Stimulated activated effector memory CD8-positive, alpha-beta T cell treated with anti-CD3 and anti-CD28 coated beads, Interleukin-12 subunit alpha, Interleukin-12 subunit beta, amount 100 ng/mL, for 72 hours (primary cell): Measurements from ENCODE around the gene MBOAT7.
A peak's percentile ranks its signal among the peaks of the same experiment; 100 is the strongest.
"Not testable (repeated sequence)": the region's sequence is repeated elsewhere in the genome, so short reads cannot be mapped to it uniquely, and the experiment has no call there.

Experiments used
- ATAC-seq: fragments of 150-1000 bp; cut with Tn5 transposase; 2 replicates; pipeline ENCODE4 v1.10.0; 2021
- DNase-seq, 2 donors: peaks; one replicate each; pipeline ENCODE4 v3.0.0; 2021 to 2022; ENCODE audit warnings: low spot score in 2 of 2
- H3K27ac Mint-ChIP-seq: one replicate; pipeline ENCODE4 v1.8.0; 2022; ENCODE audit warnings: mild to moderate bottlenecking, mixed read lengths
- H3K36me3 Mint-ChIP-seq: one replicate; pipeline ENCODE4 v1.8.0; 2022; ENCODE audit warnings: mild to moderate bottlenecking, mixed read lengths
- H3K4me1 Mint-ChIP-seq: one replicate; pipeline ENCODE4 v1.8.0; 2022; ENCODE audit warnings: mixed read lengths
- H3K4me3 Mint-ChIP-seq: one replicate; pipeline ENCODE4 v1.8.0; 2022; ENCODE audit warnings: mild to moderate bottlenecking, mixed read lengths
- H3K9me3 Mint-ChIP-seq: one replicate; pipeline ENCODE4 v1.8.0; 2022; ENCODE audit warnings: mixed read lengths

MBOAT7 gene

DNA sequence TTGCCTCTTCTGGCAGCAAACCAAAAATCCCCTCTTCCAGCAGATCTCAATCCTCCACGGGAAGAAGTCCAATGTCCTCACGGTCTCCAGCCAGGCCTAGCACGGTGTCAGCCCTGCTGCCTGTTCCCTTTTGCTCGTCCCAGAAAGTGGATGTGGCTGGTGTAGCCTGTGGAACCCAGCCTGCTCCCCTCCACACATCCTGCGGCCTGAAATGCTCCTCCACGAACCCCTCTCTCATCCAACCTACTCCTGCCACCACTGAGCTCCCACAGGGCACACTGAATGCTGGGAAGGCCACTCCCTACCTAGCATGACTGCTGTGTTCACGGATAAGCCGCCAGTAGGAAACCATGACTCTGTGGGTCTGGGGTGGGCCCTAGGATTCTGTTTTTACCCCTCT, 3.0 kb downstream of the MBOAT7 start:
- Mint-ChIP-seq H3K9me3 (no peaks in the 10 kb centered on the region), H3K4me3 (peak overlapping the region; percentile 95), H3K27ac (no peak overlapping the region), H3K36me3 (peaks cover 67% of the 10 kb centered on the region), H3K4me1 (peaks cover 23% of the 10 kb centered on the region)
- ATAC-seq (no peak), DNase-seq (no peak)

DNA sequence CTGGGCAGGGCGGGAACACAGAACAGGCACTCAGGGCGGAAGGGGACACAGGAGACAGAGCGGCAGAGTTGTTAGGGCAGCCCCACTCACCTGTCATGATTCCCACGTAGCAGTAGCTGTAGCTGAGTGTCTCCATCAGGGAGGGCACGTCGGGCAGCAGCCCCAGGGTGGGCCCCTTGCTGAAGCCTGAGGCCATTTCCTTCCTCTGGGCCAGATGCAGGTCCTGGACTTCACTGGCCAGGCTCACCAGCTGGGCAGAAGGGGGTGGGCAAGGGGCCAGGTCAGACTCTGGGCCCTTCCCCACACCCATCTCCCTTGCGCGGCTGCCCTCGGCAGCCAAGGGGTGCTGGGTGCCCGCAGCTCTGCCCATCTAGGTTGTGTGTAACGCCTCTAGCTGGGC, 5.9 kb downstream of the MBOAT7 start:
- Mint-ChIP-seq H3K4me3 (no peak overlapping the region), H3K36me3 (peaks cover 56% of the 10 kb centered on the region), H3K4me1 (peaks cover 20% of the 10 kb centered on the region), H3K27ac (no peak overlapping the region), H3K9me3 (no peaks in the 10 kb centered on the region)
- ATAC-seq (no peak), DNase-seq (no peak)

DNA sequence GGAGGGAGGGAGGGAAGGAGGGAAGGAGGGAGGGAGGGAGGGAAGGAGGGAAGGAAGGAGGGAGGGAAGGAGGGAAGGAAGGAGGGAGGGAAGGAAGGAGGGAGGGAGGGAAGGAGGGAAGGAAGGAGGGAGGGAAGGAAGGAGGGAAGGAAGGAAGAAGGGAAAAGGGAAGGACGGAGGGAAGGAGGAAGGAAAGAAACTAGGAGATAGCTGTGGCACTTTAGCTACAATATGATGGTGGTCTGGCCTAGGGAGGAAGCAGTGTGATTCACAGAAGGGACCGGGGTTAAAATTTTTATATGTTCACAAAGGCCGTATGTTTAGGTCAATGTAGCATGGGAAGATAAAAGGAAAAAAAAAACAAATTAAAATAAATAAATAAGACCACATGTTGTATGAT, 7.5 kb downstream of the MBOAT7 start:
- H3K27ac Mint-ChIP-seq, H3K4me1 Mint-ChIP-seq, DNase-seq, H3K4me3 Mint-ChIP-seq, ATAC-seq, H3K9me3 Mint-ChIP-seq: not testable (repeated sequence)
- H3K36me3 Mint-ChIP-seq: peaks cover 60% of the 10 kb centered on the region

DNA sequence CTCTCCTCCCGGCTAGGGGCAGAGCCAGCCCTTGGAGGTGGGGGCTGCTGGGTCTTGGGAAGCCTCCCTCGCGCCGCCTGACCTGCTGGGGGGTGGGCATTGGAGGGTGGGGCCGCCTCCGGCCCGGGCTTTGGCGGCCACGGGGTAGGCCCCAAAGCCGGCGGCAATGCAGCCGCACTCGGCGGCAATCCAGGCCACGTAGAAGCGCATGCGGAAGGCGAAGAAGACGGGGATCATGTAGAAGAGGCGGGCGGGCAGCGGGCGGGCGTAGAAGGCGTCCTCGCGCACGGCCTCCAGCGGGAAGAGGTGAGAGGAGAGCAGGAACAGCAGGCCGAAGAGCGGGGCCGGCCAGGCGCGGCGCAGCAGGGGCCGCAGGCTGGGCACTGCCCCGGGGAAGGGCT, 8.7 kb downstream of the MBOAT7 start:
- ATAC-seq (no peak), DNase-seq (no peak)
- H3K27ac Mint-ChIP-seq: no peak overlapping the region
- H3K4me3 Mint-ChIP-seq: no peak overlapping the region
- H3K9me3 Mint-ChIP-seq: no peaks in the 10 kb centered on the region
- no peaks in the 10 kb centered on the region for H3K4me1 Mint-ChIP-seq
- H3K36me3 Mint-ChIP-seq: peaks cover 57% of the 10 kb centered on the region

DNA sequence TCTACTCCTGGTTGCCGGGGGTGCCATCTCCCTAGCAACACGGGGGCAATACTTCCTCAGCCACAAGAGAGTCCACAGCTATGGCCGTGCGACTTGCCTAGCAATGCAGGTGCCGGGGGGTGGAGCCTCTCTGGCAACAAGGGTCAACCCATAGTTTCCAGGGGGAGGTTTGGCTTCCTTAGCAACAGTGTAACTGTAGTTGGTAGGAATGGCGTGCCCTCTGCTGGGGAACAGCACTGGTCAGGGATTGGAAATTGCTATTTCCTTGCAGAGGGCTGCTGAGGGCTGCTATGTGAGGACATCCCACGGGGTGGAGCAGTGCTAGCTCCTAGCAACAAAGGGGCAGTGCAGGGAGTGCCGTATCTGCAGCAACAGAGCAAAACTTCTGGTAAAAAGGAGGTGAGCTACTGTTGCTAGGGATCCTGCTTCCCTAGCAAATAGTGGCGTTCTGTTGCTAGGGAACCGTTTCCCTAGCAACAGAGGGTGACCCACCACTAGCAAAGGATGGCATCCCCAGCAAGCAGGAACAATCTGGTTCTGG, 9.4 kb downstream of the MBOAT7 start:
- Mint-ChIP-seq H3K4me1 (no peaks in the 10 kb centered on the region), H3K36me3 (peaks cover 56% of the 10 kb centered on the region), H3K4me3 (no peak overlapping the region), H3K9me3 (no peaks in the 10 kb centered on the region), H3K27ac (no peak overlapping the region)
- ATAC-seq (no peak), DNase-seq (no peak)

DNA sequence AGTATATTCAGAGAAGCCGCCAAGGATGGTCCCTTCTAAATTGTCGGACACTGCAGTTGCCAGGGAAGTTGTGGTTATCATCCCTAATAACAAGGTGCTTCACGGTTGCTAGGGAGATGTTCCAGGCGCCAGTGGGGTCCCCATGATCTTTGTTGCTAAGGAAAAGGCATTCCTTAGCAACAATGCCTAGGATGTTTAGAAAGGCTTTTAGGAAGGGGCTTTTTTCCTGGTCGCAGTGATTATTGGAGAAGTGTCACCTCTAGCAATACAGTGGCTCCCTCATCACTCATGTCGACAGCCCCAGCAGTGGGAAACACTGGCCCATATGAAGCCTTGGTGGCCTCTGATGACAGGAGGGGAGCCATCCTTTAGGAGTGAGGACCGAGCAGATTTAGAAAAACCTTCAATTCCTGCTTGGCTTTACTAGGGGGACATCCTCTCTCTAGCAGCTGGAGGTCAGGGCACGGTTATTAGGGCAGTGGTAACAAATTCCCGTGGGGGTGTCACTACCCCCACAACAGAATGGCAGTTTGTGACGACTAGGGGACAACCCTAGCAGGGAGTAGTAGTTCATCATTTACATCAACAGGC, 10.0 kb downstream of the MBOAT7 start:
- Mint-ChIP-seq H3K27ac (no peak overlapping the region), H3K4me3 (no peak overlapping the region), H3K36me3 (peaks cover 58% of the 10 kb centered on the region), H3K4me1 (no peaks in the 10 kb centered on the region), H3K9me3 (no peaks in the 10 kb centered on the region)
- DNase-seq: no peak
- no peak for ATAC-seq

DNA sequence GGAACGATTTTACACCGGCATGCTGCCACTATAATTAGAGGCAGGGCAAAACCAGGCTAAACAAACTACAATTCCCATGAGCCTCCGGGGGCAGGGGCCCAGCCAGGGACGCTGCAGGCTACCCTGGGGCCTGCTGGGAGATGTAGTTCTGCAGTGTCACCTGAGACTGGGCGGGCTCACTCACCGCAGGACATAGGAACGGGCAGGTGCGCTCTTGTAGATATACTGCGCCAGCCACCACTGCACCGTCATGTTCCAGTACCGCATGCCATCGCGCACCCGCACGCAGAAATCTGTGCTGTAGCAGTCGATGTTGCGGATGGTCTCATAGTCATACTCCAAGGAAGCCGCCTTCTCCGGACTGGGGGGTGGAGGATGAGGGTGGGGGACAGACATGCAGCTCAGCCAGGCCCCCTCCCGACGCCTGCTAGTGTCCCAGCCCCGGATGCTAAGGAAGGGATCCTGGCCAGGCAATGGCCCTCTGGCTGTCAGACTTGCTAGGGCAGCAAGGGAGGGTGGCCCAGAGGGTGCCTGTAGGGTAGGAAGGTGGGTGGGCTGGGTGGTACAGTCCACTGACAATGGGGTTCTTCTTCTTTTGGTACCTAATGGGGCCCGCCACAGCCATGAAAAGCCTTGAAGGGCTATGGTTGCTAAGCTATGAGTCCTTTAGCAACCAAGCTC, 10.7 kb downstream of the MBOAT7 start:
- peak in 1 of 2 donors; percentile 67 for DNase-seq
- Mint-ChIP-seq H3K36me3 (peaks cover 52% of the 10 kb centered on the region), H3K4me1 (no peaks in the 10 kb centered on the region), H3K4me3 (no peak overlapping the region), H3K9me3 (no peaks in the 10 kb centered on the region), H3K27ac (no peak overlapping the region)
- peak; percentile 86 for ATAC-seq

DNA sequence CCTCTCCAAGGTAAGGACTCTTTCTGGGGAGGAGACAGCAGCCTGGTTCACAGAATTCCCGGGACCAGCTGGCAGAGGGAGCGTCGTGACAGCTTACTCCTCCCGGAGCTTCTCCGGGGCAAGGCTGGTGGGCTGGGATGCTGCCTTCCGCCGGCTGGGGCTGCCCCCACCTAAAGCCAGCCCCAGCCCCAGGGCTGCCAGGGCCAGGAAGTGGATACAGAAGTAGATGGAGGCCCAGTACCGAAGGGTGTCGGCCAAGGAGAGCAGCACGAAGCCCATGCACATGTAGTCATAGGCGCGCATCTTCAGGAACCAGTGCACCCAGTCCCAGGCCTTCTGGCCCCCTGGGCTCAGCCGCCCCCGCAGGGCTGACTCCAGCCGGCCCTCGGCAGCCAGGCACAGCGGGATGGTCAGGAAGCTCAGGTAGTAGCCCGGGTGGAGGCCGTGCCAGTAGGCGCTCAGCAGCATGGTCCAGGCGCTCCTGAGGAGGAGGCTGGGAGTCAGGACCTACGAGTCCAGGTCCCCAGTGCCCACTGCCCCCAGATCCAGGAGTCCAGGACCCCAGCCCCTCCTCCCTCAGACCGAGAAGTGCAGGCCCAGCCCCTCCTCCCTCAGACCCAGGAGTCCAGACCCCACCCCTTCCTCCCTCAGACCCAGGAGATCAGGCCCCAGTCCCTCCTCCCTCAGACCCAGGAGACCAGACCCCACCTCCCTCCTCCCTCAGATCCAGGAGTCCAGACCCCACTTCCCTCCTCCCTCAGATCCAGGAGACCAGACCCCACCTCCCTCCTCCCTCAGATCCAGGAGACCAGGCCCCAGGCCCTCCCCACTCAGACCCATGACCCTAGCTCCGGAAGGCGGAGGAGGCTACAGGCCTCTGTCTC, 15.2 kb downstream of the MBOAT7 start:
- peaks cover 50% of the 10 kb centered on the region for H3K36me3 Mint-ChIP-seq
- ATAC-seq (no peak), DNase-seq (no peak)
- no peaks in the 10 kb centered on the region for H3K9me3 Mint-ChIP-seq
- no peak overlapping the region for H3K4me3 Mint-ChIP-seq
- H3K27ac Mint-ChIP-seq: peak overlapping the region; percentile 63
- H3K4me1 Mint-ChIP-seq: peaks cover 5% of the 10 kb centered on the region

DNA sequence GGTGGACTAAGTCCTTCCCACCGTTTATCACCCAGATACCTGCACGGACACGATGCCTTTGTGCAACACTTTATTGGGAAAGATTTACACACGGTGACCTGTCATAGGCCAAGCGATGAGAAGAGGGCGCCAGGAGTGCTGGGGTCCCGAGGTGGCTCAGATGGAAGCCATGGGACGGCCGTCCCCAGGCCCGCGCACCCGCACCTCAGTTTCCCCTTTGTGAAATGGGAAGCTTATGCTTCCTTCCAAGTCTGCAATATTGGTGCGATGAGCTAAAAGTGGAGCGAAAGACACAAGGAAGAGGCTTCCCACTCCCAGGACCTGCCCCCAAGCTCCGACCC, 16.1 kb downstream of the MBOAT7 start:
- no peaks in the 10 kb centered on the region for H3K9me3 Mint-ChIP-seq
- H3K36me3 Mint-ChIP-seq: peaks cover 42% of the 10 kb centered on the region
- ATAC-seq: no peak
- DNase-seq: no peak
- H3K4me3 Mint-ChIP-seq: no peak overlapping the region
- no peak overlapping the region for H3K27ac Mint-ChIP-seq
- H3K4me1 Mint-ChIP-seq: peaks cover 7% of the 10 kb centered on the region

DNA sequence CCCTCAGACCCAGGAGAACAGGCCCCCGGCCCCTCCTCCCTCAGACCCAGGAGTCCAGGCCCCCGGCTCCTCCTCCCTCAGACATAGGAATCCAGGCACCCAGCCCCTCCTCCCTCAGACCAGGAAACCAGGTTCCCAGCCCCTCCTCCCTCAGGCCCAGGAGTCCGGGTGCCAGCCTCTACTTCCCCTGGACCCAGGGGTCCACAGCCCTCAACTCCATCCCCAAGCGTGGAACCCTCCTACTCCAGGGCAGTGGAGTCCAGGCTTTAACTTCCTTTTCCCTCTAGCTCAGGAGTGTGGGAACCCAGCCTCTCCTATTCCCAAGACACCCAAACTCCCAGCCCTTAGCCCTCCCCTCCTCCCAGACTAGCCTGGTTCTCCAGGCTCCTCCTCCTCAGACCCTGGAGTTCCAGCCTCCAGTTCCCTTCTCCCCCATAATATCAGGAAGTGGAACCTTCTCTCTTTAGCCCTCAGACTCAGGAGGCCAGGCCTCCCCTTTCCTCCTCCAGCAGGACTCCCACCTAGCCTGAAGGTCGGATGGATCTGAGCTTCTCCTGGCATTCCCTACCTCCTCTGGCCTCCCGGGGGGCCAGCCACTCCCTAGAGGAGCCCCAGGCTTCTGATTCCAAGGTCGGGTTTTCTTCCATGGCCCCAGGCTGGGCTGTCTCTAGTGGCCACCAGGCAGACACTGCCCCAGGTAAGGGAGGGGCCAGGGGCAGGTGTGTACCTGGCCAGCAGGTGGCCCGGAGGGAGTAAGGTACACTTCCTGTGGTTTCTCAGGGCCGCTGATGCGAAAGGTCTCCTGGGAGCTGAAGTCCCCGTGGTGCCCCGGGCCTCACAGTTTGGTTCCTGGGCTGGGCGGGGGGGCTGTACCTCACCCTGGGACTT, 16.7 kb downstream of the MBOAT7 start, which contains the start of gene TMC4:
Gene TMC4, minus strand, starts transcription at position 690 of the 888 bp plus-strand sequence. Its CDS starts 43 bp downstream, at position 647.
- ATAC-seq: no peak
- Mint-ChIP-seq H3K4me3 (no peak within 1 kb of the TSS), H3K36me3 (peaks cover 36% of the 10 kb centered on the region), H3K9me3 (no peaks in the 10 kb centered on the region), H3K4me1 (peaks cover 11% of the 10 kb centered on the region), H3K27ac (peak within 1 kb of the TSS; percentile 48)
- DNase-seq: no peak

DNA sequence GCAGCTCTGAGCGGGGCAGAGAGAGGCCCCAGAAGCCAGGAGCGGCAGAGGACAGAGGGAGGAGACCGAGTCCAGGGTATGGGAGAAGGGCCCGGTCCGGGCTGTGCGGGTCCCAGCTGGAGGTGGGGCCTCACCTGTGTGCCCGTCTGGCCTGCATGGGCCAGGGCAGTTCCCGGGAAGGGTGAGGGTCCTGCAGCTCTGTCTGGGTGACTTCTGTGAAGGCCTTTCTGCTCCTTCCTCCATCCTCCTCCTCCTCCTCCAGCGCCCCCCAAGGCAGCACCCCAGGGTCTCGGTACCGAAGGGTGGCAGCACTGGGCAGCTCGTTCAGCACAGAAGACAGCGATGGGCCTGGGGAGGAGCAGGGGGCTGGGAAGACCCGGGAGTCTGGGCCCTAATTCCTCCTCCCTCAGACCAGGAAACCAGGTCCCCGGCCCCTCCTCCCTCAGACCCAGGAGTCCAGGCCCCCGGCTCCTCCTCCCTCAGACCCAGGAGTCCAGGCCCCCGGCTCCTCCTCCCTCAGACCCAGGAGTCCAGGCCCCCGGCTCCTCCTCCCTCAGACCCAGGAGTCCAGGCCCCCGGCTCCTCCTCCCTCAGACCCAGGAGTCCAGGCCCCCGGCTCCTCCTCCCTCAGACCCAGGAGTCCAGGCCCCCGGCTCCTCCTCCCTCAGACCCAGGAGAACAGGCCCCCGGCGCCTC, 17.5 kb downstream of the MBOAT7 start:
- H3K4me3 Mint-ChIP-seq, DNase-seq, ATAC-seq, H3K9me3 Mint-ChIP-seq: not testable (repeated sequence)
- H3K36me3 Mint-ChIP-seq: peaks cover 30% of the 10 kb centered on the region
- H3K27ac Mint-ChIP-seq: peak overlapping the region; percentile 27
- peaks cover 11% of the 10 kb centered on the region for H3K4me1 Mint-ChIP-seq

DNA sequence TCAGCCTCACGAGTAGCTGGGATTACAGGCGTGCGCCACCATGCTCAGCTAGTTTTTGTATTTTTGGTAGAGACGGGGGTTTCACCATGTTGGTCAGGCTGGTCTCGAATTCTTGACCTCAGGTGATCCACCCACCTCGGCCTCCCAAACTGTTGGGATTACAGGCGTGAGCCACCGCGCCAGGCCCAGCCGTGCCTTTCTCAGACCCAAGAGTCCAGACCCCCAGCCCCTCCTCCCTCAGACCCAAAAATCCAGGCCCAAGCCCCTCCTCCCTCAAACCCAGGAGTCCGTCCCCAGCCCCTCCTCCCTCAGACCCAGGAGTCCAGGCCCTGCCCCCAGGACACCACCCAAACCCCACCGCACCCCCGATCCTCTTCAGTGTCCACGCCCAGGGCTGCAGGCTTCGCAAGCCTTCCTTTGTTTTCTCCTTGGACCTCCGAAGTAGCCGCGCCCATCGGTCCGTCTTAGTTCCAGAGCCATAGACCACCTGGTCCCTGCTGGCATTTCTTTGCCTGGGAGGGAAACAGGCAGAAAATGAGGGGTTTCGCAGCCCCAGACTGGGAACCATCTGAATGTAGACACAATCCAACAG, 20.1 kb downstream of the MBOAT7 start:
- peak overlapping the region; percentile 48 for H3K27ac Mint-ChIP-seq
- no peaks in the 10 kb centered on the region for H3K9me3 Mint-ChIP-seq
- ATAC-seq: no peak
- peaks cover 21% of the 10 kb centered on the region for H3K4me1 Mint-ChIP-seq
- DNase-seq: no peak
- H3K36me3 Mint-ChIP-seq: peaks cover 12% of the 10 kb centered on the region
- no peak overlapping the region for H3K4me3 Mint-ChIP-seq

DNA sequence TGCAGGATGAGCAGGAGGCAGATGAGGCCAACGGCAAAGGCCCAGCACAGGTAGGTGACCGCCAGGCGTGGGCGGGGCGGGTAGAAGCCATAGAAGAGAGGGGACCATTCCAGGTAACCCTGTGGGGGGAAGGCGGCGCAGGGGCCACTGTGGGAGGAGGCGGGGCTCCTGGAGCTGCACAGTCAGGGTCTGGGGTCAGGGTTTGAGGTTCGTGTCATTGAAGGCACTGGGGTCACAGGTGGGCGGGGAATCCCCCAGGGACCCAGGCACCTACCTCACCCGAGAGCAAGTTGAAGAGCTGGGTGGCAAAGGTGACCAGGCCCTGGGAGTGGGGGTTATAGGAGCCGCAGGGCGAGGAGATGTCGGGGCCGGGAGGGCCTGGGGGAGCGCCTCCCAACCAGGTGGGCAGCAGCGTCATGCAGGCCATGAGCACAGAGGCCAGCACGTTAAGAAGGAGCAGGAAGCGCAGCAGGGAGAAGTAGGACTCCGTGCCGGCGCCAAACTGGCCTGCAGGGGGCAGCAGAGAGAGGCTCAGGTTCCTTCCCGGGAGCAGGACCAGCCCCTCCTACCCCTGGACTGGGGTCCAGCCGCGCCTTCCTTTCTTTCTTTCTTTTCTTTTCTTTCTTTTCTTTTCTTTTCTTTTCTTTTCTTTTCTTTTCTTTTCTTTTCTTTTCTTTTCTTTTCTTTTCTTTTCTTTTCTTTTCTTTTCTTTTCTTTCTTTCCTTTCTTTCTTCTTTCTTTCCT, 21.0 kb downstream of the MBOAT7 start:
- ATAC-seq (peak; percentile 89), DNase-seq (peak; percentile 95)
- Mint-ChIP-seq H3K4me1 (peaks cover 26% of the 10 kb centered on the region), H3K4me3 (peak overlapping the region; percentile 19), H3K27ac (no peak overlapping the region), H3K36me3 (peaks cover 12% of the 10 kb centered on the region), H3K9me3 (no peaks in the 10 kb centered on the region)
